T-helper 2 cell (primary cell): ENCODE data around the gene PPP1R15B.
A peak's percentile ranks its signal among the peaks of the same experiment; 100 is the strongest.

ENCODE experiments used
- DNase-seq, 5 experiments: peaks; one replicate each; pipeline versions ENCODE4 v3.0.0 to v3.0.0-alpha.2; 2012 to 2022

Gene PPP1R15B

DNA sequence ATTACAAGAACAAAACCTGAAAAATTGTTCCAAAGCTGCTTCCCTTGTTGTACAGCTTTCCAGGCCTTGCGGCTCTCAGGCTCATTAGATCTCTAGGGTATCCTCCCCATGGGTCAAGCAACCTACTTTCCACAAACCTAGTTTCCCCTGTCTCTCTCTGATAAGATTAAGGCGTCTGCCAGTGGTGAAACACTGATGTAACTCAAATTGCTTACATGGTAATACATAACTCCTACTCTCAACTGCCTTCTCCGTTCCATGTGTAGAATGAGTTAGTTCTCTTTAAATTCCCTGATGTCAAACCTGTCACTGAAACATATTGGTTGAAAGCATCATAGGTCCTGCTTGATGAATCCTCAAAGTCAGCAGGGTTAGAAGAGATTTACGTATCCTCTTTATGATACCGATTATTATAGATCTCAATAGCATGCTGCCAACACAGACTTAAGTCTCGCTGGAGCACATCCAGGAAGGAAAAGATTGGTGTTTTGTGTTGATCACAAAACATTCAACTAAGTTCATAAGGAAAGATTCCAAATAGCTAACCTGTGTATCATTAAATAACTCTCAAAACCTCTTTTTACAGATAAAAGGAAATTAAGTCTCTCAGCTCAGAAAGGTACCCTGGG lies 10.6 kb downstream of the PPP1R15B start:
- no peak for DNase-seq

DNA sequence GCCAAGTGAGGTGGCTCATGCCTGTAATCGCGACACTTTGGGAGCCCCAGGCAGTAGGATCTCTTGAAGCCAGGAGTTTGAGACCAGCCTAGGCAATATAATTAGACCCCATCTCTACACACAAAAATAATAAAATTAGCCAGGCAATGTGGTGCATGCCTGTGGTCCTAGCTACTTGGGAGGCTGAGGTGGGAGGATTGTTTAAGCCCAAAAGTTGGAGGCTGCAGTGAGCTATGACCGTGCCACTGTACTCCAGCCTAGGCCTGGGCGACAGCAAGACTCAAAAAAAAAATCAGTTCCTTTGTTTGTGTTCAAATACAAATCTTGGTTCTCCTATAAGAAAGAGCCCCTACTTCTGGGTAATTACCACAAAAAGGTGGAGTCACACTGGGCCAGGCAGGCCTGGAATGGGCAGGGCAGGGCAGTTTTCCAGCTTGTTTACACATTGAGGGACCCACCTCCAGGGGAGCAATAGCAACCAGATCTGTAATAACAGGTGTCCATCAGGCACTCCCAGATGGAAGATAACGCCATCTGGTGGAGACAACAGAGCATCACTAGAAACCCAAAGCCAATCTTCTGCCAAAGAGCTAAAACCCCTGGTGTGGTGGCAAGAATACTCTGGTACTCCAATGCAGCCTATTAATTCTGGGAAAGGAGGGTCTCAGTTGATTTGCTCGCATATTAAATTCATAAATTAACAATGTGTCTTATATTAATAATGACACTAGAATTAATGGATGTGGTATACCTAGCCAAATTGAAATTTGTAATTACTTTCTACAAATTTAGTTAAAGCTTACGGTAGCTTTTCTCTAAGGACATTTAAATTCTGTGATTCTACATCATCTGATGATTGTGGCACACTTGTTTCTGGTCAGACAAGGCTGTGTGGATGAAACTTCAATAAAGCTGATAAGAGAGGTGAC lies 13.2 kb downstream of the PPP1R15B start:
- DNase-seq, result peak in 4 of 5 experiments; percentile 19 to 75 (median 44)

DNA sequence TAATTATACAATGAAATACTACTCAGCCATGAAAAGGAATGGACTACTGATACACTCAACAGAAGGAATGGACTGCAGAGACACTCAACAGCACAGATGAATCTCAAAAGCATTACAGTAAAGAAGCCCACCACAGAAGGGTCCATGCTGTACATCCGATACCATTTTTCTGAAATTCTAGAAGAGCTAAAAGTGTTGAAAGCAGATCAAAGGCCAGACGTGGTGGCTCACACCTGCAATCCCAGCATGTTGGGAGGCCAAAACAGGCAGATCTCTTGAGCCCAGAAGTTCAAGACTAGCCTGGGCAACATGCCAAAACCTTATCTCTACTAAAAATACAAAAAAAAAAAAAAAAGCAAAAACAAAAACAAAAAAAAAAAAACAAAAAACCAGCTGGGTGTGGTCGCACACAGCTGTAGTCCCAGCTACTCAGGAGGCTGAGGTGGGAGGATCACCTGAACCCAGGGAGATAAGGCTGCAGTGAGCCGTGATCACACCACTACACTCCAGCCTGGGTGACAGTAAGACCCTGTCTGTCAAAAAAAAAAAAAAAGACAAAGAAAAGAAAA lies 15.5 kb downstream of the PPP1R15B start:
- DNase-seq, result no peak

DNA sequence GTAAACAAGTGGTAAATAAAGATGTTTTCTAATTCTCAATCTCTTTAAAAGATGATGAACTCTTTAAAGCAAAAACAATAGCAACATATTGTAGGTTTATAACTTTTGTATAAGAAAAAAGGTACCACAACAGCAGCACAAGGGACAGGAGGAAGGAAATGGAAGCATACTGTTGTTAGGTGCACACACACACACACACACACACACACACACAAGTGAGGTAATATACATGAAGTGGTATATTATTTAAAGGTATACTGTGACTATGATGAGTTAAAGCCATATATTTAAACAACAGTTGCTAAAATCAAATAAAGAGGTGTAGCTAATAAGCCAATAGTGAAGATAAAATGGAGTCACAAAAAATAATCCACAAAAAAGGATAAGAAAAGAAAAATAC lies 20.0 kb downstream of the PPP1R15B start:
- DNase-seq, result peak in 1 of 5 experiments; percentile 25

DNA sequence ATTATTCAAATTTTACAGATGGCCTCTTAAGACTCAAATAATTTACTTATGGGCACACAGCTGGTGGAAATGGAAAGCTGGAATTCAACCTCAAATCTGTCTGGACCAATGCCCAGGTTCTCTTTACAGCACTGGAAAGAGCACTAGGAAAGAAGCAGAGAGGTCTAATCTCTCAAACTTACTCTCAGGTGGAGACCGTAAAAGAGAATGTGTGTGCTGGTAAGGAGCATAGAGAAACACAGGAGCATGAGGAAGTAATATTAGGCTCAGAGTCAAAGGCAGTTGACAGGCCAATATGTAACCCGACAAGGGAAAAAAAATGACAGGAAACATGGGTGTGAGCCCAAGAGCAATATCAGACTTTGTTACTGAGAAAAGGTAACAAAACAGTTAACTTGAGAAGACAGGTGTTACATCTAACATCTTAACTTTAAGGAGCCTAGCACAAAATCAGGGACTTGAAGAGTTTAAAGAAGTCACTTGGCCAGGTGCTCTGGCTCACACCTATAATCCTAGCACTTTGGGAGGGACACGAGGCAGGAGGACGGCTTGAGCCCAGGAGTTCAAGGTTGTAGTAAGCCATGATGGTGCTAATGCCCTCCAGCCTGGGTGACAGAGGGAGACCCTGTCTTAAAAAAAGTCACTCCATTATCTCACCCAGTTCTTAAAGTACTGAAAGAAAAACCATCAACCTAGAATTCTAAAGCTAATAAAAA lies 20.7 kb downstream of the PPP1R15B start:
- DNase-seq, result no peak

DNA sequence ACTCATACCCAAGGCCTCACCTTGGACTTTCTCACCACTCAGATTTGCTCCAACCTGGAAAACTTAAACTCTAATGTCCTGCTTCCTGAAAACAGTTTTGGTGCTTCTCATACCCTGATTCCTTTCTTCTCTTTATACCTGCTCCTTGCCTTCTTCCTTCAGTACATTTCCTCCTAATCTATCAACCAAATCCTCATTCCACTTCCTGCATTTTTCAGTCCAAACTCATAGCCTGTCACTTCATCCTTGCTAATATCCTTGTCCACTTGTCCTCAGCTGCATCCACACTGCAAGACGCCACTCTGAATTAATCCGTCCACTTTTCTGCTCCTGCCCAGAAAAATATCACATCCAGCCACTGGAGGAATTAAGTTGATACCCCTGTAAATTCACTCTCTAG lies 25.9 kb downstream of the PPP1R15B start:
- no peak for DNase-seq

DNA sequence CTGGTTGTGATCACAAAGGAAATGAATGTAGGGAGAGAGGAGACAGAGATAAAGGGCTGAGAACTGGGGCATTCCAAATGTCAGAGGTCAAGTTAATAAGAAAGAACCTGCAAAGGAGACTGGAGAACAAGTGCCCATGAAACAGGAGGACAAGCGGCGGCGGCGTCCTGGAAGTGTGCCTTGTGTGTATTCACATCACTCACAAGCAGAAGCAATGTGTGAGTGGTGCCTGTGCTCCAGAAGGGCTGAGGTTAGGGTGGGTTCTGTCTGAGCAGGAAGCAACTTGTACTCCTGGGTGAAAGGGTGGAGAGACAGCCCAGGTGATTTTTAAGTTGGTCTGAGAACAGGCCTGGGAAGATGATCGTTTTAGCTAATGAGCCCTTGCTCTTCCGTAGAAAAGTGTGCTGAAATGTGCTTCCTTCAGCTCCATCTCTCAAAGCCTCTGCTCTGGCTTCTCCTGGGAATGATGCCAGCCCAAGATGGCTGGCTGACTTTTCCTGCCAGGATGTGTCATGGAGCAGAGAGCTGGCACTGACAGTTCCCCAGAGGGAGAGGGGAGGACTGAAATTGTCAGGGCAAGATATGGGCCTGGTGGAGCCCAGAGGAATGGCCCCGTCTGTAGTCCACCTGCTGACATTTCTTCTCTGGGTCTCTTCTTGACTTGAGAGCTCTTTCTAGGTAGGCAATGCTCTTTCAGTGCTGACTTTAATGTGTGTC lies 26.8 kb downstream of the PPP1R15B start:
- DNase-seq, result no peak

DNA sequence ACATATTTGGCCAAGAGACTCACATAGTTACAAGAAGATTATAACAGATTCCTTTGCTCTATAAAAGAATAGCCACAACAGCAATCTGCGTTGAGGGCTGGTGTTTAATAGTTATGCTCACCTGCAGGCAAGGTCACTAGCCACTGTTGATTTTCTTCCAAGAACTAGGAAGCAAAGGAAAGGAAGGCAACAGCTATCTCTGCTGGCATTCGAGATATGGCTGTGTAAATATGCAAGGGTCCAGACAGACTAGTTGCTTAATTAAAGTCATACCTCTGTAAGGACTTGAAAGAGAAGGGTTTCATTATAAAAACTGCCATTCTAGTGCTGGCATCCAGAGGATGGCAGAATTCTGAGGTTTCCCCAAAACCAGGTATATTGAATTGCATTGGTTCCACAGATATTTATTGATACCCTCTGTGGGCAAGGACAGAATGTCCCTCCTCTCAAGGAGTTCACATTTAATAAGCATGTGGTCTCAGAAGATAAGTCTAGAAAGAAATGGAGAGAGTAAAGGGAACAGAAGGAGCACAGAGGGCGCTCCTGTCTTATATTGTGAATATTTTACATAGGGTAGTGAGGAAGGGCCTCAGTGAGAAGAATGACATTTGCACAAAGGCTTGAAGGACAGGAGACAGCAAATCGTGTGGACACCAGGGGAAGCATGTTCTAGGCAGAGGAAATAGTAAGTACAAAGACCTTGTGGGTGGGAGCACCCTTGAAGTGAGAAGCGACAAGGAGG lies 28.3 kb downstream of the PPP1R15B start:
- no peak for DNase-seq

DNA sequence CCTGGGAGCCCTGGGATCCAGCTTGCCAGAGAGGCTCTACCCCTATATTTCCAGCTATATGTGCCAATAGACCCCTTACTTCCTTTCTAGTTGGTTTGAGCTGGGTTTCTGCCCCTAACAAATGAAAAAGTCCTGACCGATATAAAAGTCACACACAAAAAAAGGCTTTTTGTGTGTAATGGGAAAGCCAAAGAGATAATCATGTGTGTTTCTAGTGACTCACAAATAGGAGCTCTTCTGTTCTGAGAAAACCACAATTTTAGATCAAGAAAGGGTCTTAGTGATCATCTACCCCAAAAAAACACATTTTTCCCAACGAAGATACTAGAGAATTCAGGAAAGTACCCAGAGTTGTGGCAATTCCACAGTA lies 28.9 kb downstream of the PPP1R15B start:
- DNase-seq, result no peak

DNA sequence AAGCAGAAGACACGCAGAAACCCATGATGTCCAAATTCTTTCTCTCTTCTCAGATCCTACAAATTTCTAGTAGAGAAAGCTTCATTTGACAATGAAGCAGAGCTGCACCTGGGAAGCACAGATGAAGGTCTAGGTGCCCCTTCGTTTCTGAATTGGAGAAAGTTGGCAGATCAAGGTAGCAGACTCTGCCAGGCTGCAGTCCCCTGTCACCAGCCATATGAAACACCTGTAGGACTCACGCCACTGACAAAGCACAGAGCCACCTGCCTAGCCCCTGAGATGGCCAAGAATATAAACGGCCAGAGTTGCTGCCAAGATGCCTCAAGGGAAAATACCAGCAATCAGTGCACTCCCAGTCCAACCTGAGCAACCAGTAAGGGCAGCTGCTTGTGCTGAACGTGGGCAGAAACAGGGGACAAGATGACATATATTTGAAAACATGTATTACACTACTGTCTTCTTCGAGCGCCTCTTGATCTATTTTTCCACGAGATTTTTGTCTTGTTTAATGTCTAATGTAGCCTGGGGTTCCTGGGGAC lies 31.3 kb downstream of the PPP1R15B start:
- no peak for DNase-seq

DNA sequence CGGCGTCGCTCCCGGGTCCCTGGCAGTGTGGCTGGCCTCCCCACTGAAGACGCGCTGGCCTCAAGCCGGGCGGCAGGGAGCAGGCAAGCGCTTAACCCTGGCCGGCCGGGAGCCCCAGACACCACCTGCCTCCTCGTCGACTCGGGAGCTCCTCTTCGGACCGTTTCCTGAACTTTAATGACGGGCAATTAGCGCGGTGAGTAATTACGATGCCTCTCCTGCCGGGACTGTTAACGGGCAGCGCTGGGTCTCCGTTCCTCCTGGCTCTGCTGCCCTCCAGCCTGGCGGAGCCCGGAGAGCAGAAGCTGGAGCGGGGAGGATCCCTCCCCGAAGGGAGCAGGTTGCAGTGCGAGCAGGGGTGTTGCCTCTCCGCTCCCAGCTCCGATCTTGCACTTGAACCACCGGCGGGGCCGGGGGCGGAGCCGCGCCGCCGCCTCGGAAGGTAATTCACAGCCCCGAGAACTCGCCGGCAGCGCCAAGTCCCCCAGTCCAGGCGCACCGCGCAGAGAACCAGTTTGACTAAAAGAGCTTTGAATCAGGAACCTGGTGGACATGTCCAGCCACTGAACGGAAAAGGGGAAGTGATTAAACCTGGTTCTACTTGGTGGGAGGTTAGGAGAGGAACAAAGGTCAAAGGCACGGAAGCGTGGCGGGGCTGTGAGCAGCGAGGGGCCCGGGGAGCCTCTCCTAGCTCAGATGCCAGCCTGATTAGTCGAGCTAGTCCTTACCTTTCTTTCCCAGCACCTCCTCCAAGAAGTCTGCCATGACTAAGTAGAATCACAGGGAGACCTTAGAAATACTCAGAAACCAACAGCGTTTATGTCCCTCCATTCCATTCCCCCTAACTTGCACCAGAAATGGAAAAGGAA lies 33.6 kb downstream of the PPP1R15B start:
- DNase-seq, result peak; percentile 22 to 39 (median 32)

DNA sequence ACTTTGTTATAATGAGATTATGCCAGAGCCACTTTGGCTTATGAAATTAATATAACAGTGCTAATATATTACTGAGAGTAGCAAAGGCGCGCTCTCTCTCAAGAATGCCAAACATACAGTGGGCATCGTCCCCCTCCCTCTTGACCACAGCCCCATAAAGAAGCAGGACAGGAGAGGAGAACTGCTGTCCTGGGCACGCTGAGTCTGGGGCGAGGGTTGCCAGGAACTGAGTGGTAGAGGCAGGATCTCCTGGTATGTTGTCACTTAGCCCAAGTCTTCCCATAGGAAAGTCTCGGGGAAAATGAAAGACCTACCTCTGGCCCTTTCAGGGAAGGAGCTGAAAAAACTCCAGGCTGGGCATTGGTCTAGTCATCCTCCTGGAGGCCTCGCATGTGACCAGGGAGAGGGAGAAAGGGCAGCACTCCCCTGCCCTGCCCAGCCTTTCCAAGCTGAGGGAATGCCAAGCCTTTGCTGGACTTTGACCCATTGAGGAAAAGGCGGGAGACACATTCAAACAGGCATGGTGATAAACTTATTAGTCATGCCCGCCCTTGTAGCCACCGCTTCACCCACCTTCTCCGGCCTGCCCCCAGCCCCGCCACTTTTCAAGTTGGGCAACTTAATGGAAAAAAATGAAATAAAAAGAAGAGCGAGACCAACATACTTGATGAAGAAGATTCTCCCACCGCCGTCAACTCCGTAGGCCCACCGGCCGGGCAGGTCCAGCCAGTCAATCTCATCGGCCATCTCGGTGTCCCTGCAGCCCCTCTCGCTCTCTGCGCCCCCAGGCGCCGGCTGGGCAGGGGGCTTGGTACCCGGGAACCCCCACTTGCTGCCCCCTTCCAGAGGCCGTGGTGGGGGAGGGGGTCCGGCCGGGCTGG lies 34.5 kb downstream of the PPP1R15B start:
- no peak for DNase-seq

DNA sequence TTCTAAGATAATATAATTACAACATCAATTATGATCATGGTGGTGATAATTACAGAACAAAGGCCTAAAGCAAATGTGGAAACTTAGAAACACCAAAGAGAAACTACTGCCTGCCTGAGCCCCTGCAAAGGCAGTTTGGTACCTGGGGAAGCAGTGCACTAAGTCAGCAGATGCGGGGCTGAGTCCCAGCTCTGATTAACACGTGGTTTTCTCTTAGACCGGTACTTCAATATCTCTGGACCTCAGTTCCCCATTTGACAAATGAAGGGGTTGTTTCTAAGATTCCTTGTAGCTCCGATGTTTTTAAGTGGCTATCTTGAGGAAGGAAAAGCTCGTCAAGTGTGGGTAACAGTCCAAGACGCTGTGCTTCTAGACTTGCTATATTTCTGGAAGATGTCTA lies 35.2 kb downstream of the PPP1R15B start:
- no peak for DNase-seq

DNA sequence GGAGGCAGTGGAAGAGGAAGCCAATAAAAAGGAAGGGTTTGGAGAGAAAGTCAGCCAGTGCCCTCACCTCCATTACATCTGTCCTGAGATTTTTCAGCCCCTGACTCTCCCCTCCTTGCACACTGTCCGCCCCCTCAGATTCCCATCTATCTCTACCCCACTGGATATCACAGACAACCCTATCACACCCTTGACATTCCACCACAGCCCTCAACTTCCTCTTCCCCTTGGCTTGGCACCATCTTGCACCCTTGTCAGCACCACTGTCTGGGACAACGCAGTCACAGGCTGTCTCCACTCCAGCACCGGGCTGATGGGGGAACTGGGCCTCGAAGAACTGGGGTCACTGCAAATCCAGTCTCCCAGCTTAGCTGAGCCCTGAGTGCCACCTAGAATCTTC lies 37.7 kb downstream of the PPP1R15B start:
- DNase-seq, result no peak

DNA sequence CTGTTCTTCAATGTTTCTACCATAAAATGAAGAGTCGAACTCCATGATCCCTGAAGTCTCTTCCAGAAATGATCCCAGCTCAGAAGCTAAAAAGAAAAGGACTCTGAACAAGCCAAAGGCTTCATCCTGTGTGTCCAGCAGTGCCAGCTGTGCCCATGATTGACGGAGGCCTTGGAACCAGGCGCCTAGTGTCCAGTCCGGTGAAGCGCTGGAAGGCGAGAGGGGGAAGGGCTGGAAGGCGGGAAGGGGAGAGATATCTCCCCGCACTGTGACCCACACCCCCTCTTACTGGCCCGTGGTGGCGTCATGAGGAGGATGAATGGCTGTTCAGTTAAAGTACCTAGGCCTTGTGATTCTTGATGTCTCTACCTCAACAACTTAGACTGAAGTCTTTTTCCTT lies 41.4 kb downstream of the PPP1R15B start:
- DNase-seq, result no peak

DNA sequence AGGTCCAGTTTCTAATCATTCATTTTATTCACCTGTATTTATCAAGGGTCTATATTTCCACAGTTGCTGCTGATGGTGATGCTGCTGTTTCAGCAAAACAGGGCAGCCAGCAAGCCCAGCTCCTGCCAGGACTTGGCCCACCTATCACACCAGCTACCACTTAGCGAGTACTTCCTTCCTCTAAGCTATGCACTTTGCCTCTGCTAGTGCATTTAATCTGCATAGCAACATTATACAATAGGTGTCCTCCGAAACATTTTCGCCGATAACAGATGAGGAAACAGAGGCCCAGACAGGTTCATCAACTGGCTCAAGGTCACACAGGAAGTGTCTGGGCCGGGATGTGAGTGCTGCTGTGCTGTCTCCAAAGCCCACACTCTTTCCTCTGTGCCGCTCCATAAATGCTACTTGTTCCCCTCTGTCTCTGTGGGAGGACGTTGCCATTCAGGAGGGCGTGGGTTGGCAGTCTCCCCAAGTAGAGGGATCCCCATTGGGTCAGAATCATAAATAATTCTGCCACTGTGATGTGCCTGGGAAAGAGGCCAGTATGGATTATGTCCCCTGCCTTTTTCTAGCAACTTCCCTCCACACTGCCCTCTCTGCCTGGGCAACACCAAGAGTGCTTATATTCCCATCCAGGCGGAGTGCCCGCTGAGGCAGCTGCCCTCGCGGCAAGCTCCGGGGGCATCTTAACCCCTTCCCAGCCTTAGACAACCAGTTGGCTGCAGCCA lies 42.5 kb downstream of the PPP1R15B start:
- no peak for DNase-seq

DNA sequence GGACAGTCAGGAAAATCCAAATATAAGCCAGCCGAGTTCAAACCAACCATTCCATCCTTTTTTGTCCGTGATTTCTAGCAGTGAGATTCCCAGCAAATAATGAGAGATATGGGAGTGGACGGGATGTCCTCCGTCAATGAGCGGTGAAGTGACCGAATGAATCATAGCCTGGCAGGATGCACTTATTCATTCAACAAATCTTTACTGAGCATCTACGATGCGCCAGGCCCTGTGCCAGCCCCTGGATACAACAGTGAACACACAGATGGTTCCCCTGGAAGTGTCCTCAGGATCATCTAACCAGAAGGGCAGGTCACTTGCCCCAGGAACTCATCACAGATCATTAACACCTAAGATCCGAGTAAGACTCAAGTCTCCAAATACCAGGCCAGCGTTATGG lies 43.7 kb downstream of the PPP1R15B start:
- no peak for DNase-seq

DNA sequence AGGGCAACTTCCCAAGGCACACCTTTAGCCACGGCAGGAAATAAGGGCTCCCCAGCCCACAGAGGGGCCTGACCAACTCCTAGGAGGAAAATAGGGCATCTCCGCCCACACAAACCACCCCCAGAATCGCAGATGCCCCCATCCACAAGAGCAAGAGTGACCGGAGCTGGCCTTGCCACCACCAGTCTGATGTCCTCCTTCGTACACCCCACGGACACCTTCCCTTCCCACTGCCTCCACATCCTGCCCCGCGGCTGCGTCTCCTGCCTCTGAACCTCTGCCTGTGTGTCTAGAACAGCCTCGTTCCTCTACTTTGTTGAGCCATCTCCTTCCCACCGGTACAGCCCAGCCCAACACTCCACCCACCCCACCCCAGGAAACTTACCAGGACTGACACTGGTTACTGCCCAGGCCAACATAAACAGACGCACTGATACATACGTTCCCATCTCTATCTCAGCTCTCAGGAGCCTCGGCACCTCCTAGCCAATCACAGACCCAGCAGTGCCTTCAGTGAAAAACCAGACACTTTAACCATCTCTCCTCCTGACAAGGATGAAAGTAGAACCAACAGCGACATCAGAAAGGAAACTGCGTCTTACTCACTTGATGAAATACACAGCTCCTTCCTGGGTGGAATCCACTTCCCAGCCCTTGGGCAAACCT lies 44.3 kb downstream of the PPP1R15B start:
- DNase-seq, result no peak
